HUDEP-2 (cell line): ENCODE measurements around the gene TIGD1.
A peak's percentile ranks its signal among the peaks of the same experiment; 100 is the strongest.

Source experiments
- DNase-seq, 76 experiments: peaks; one replicate each; lab custom pipeline; 2025; ENCODE audit not compliant: unreplicated experiment in 76 of 76; lab: John Stamatoyannopoulos, UW

TIGD1 gene

GRCh38 chr2:232524771-232525170 lies 25.6 kb downstream of the TIGD1 start:
- DNase-seq: no peak

- peak in 32 of 76 experiments; percentile 2 to 52 (median 21) for DNase-seq
These were observed 26.4 kb downstream of the TIGD1 start for GRCh38 chr2:232523682-232524597.

GRCh38 chr2:232523402-232523681 lies 27.0 kb downstream of the TIGD1 start:
- no peak for DNase-seq

- DNase-seq: no peak
These were observed 27.5 kb downstream of the TIGD1 start for GRCh38 chr2:232522623-232523401.

- DNase-seq: peak in 31 of 76 experiments; percentile 4 to 54 (median 29)
These were observed 28.3 kb downstream of the TIGD1 start for GRCh38 chr2:232521959-232522622.

GRCh38 chr2:232521098-232521497 lies 29.3 kb downstream of the TIGD1 start:
- no peak for DNase-seq

- DNase-seq: no peak
These were observed 29.9 kb downstream of the TIGD1 start for GRCh38 chr2:232520489-232520888.

GRCh38 chr2:232519581-232520438 lies 30.5 kb downstream of the TIGD1 start, which contains the start of gene PRSS56:
Gene PRSS56, plus strand, starts transcription at chr2:232520388. Its CDS starts 211 bp downstream, at chr2:232520599.
- no peak for DNase-seq

GRCh38 chr2:232518844-232519243 lies 31.5 kb downstream of the TIGD1 start:
- no peak for DNase-seq

- DNase-seq: no peak
These were observed 33.8 kb downstream of the TIGD1 start for GRCh38 chr2:232516551-232516950.

GRCh38 chr2:232515639-232516038 lies 34.7 kb downstream of the TIGD1 start:
- DNase-seq: no peak

- DNase-seq: no peak
These were observed 37.0 kb downstream of the TIGD1 start for GRCh38 chr2:232513353-232513752.

- no peak for DNase-seq
These were observed 37.8 kb downstream of the TIGD1 start for GRCh38 chr2:232512602-232513001.

- peak in 1 of 76 experiments; percentile 6 for DNase-seq
These were observed 38.9 kb downstream of the TIGD1 start for GRCh38 chr2:232511336-232511890.

GRCh38 chr2:232508251-232508650 lies 42.1 kb downstream of the TIGD1 start:
- DNase-seq: no peak

GRCh38 chr2:232506709-232507108 lies 43.6 kb downstream of the TIGD1 start:
- no peak for DNase-seq

- DNase-seq: no peak
These were observed 44.5 kb downstream of the TIGD1 start for GRCh38 chr2:232505856-232506255.

GRCh38 chr2:232504438-232504837 lies 45.9 kb downstream of the TIGD1 start:
- no peak for DNase-seq

GRCh38 chr2:232503809-232504323 lies 46.5 kb downstream of the TIGD1 start:
- DNase-seq: no peak
